NK-92 (cell line): ENCODE measurements around the gene FNDC3A.
"Not testable (repeated sequence)": the region's sequence is repeated elsewhere in the genome, so short reads cannot be mapped to it uniquely, and the experiment has no call there.

Experiments used
- DNase-seq: peaks from one replicate; lab custom pipeline; 2025; ENCODE audit not compliant: unreplicated experiment; lab: John Stamatoyannopoulos, UW

FNDC3A gene

GRCh38 chr13:49082653-49083536 lies 107.2 kb downstream of the FNDC3A start:
- DNase-seq = no peak

DNA sequence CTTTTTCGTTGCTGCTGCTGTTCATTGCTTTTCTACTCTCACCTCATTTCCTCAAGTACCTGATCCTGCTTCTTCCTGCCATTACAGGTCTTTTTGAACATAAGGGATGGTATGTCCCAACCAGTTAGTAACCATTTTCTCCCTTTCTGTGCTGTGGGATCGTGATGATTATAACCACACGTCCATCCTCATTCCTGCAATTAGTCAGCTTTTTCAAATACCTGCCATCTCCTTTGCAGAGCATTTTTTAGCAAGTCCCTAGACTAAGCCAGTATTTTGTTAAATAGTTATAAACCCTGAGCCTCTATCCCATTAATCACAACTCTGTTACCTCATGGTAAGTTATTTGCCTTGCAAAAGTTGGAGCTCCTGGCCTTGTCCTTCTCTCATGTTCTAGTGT lies 109.2 kb downstream of the FNDC3A start:
- no peak for DNase-seq

GRCh38 chr13:49086722-49087121 lies 111.0 kb downstream of the FNDC3A start:
- DNase-seq = no peak

GRCh38 chr13:49093376-49093775 lies 117.7 kb downstream of the FNDC3A start:
- no peak for DNase-seq

GRCh38 chr13:49097374-49097773 lies 121.7 kb downstream of the FNDC3A start:
- DNase-seq = no peak

GRCh38 chr13:49098198-49098597 lies 122.5 kb downstream of the FNDC3A start:
- no peak for DNase-seq

DNA sequence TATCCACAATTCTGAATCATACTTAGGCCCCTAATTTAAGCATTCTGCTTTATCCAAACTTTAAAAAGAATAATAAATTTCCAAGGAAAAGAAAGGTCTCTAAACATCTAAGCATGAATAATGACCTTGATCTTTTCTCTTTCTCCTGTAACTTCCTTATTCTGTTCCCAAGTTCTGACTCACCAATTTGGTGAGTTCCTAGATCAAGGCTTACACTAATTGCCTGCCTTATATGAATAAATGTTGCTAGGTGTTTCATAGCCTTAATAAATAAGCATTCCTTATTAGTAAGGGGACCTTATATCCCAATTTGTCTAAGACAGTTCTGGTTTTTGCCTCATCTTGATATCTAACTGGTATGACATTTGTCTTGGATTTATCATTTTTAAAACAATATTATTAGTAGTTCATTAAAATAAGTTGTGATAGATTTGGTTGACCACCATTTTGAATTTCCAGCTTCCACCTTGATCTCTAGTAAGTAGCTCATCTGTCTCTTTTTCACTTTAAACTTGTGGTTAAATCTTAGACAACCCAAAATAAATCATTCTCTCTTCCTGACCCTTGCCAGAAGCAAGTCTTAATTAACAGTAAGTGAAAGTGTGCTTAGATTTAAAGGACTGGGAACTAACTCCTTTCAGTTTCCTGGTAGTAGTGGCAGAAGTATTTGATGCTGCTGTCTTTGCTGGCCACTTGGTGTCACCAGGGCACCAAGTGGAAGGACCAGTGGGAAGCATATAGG lies 123.2 kb downstream of the FNDC3A start:
- no peak for DNase-seq

DNA sequence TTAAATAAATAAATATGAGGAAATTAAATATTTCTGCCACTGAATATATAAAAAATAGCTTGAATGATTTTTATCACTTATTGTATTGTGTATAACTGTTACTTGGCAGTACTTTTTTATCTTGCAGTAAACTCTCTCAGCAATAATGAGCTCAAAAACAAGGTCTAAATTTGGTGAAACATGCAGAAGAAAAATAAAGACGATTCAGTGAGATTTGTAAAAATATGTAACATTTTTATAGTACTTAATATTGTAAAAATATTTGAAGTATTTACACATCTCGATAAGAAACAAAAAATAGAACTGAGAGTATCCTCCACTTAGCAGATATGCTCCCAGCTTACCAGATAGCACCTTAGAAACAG lies 123.8 kb downstream of the FNDC3A start:
- no peak for DNase-seq

- no peak for DNase-seq
These were observed 125.2 kb downstream of the FNDC3A start for GRCh38 chr13:49100637-49101570.

GRCh38 chr13:49108196-49108595 lies 132.5 kb downstream of the FNDC3A start:
- DNase-seq = no peak

- peak; percentile 18 for DNase-seq
These were observed 134.6 kb downstream of the FNDC3A start for GRCh38 chr13:49110122-49110912.

GRCh38 chr13:49110913-49111170 lies 135.1 kb downstream of the FNDC3A start:
- no peak for DNase-seq

- no peak for DNase-seq
These were observed 137.2 kb downstream of the FNDC3A start for GRCh38 chr13:49112782-49113525.

- no peak for DNase-seq
These were observed 138.0 kb downstream of the FNDC3A start for GRCh38 chr13:49113526-49114286.

DNA sequence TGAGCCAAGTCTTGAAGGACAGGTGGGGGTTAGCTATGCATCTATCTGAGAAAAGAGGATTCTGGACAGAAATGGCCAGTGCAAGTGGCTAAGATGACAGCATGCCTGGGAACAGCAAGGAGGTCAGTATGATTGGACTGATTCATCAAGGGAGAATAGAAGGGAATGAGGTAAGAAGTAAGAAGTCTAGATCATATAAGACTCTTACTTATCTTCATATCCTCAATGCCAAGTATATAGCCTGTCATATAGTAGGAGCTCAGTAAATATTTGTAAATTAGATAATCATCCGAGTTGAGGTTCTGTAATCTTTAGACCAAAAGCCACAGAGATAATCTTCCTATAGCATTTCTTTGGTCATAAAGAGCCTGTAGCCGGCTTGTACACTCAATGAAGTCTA lies 141.2 kb downstream of the FNDC3A start:
- DNase-seq = no peak

- not testable (repeated sequence) for DNase-seq
These were observed 142.7 kb downstream of the FNDC3A start for GRCh38 chr13:49118455-49118854.

GRCh38 chr13:49124693-49125304 lies 149.1 kb downstream of the FNDC3A start:
- no peak for DNase-seq

GRCh38 chr13:49125964-49126524 lies 150.3 kb downstream of the FNDC3A start:
- DNase-seq = no peak
